Measurements from ENCODE around the gene PPT1. TPM values are rescaled to one million over a fixed set of nuclear protein-coding genes. Genes with fewer than 3 reads are reported as not detected.

PPT1 gene
- polyA plus RNA-seq, 1 donor (not counting 4 experiments of a cell fraction or from before 2014, with no cell fraction given): 58.9 TPM

DNA sequence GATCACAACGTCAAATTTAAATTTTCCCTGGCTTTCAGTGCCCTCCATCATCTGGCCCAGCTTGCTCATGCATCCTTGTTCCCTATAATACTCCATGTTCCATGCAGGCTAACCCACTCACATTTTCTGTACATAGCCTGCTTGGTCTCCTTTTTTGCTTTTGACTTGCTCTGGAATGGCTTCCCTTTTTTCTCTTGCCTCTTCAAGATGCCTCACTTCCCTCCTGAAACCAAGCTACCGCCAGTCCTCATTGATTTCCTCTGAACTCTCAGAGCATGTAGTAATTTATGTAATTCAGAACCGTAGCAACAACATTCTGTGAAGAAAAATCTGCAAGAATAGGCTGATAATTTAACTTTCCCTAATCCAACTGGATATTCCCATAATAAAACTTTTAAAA is 46.2 kb downstream of the PPT1 start:
- Histone ChIP-seq H3K27ac (ENCODE audit: control insufficient read depth, insufficient read depth, low read length) (no peak overlapping the region), H3K9ac (ENCODE audit: control insufficient read depth, extremely low read depth, insufficient read depth, low read length) (no peak overlapping the region), H3K4me3 (ENCODE audit: control insufficient read depth in 2 of 3, extremely low read depth in 1 of 3, insufficient read depth in 2 of 3, low read depth in 1 of 3, low read length in 3 of 3) (no peak overlapping the region), H3K9me1 (ENCODE audit: control insufficient read depth, extremely low read depth, insufficient read depth, low read length) (peaks cover 2% of the 10 kb centered on the region), H4K20me1 (ENCODE audit: control insufficient read depth, extremely low read depth, insufficient read depth, low read length) (peaks cover 33% of the 10 kb centered on the region), H3K4me1 (ENCODE audit: control insufficient read depth, extremely low read depth, insufficient read depth, low read length) (peaks cover 31% of the 10 kb centered on the region), H3K4me2 (ENCODE audit: control insufficient read depth, extremely low read depth, insufficient read depth, low read depth, low read length) (no peak overlapping the region), H3K9me3 (ENCODE audit: control insufficient read depth, low read depth, low read length) (no peaks in the 10 kb centered on the region), H3K79me2 (ENCODE audit: control insufficient read depth, insufficient read depth, low read length) (peaks cover 93% of the 10 kb centered on the region), H2AFZ (ENCODE audit: control insufficient read depth, low read length) (no peak overlapping the region), H3K27me3 (ENCODE audit: control insufficient read depth, extremely low read depth, insufficient read depth, low read length) (no peaks in the 10 kb centered on the region), H3K36me3 (ENCODE audit: control insufficient read depth in 2 of 2, extremely low read depth in 1 of 2, insufficient read depth in 2 of 2, low read length in 2 of 2) (peaks cover 10 to 13% of the 10 kb centered on the region in 2 experiments)
- no peak for TF ChIP-seq EZH2 (IDR thresholded peaks at IDR 0.05; ENCODE audit: low read length)
- TF ChIP-seq, protein P1, sequence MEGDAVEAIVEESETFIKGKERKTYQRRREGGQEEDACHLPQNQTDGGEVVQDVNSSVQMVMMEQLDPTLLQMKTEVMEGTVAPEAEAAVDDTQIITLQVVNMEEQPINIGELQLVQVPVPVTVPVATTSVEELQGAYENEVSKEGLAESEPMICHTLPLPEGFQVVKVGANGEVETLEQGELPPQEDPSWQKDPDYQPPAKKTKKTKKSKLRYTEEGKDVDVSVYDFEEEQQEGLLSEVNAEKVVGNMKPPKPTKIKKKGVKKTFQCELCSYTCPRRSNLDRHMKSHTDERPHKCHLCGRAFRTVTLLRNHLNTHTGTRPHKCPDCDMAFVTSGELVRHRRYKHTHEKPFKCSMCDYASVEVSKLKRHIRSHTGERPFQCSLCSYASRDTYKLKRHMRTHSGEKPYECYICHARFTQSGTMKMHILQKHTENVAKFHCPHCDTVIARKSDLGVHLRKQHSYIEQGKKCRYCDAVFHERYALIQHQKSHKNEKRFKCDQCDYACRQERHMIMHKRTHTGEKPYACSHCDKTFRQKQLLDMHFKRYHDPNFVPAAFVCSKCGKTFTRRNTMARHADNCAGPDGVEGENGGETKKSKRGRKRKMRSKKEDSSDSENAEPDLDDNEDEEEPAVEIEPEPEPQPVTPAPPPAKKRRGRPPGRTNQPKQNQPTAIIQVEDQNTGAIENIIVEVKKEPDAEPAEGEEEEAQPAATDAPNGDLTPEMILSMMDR (optimal IDR thresholded peaks at IDR 0.05 in 1 of 3, IDR thresholded peaks at IDR 0.05 in 1 of 3, conservative IDR thresholded peaks at IDR 0.05 in 1 of 3; ENCODE audit: extremely low read depth in 1 of 3, insufficient read depth in 2 of 3, low read length in 3 of 3): no peak
- DNase-seq (ENCODE audit: low read depth, low spot score) (no peak), FAIRE-seq (no peak)
- dilution Hi-C loops (cut with MboI; ENCODE audit: extremely low pct_ligation_motif_present, low sequenced_read_pairs): no loop called here

GRCh38 chr1:40049725-40050124 is 47.3 kb downstream of the PPT1 start:
- Histone ChIP-seq H3K27me3 (ENCODE audit: control insufficient read depth, extremely low read depth, insufficient read depth, low read length) (no peaks in the 10 kb centered on the region), H3K9me3 (ENCODE audit: control insufficient read depth, low read depth, low read length) (no peaks in the 10 kb centered on the region), H3K4me2 (ENCODE audit: control insufficient read depth, extremely low read depth, insufficient read depth, low read depth, low read length) (no peak overlapping the region), H3K4me1 (ENCODE audit: control insufficient read depth, extremely low read depth, insufficient read depth, low read length) (peaks cover 36% of the 10 kb centered on the region), H3K79me2 (ENCODE audit: control insufficient read depth, insufficient read depth, low read length) (peaks cover 93% of the 10 kb centered on the region), H2AFZ (ENCODE audit: control insufficient read depth, low read length) (no peak overlapping the region), H3K27ac (ENCODE audit: control insufficient read depth, insufficient read depth, low read length) (no peak overlapping the region), H3K36me3 (ENCODE audit: control insufficient read depth in 2 of 2, extremely low read depth in 1 of 2, insufficient read depth in 2 of 2, low read length in 2 of 2) (peaks cover 6 to 8% of the 10 kb centered on the region in 2 experiments), H4K20me1 (ENCODE audit: control insufficient read depth, extremely low read depth, insufficient read depth, low read length) (peaks cover 35% of the 10 kb centered on the region), H3K9ac (ENCODE audit: control insufficient read depth, extremely low read depth, insufficient read depth, low read length) (no peak overlapping the region), H3K9me1 (ENCODE audit: control insufficient read depth, extremely low read depth, insufficient read depth, low read length) (no peaks in the 10 kb centered on the region), H3K4me3 (ENCODE audit: control insufficient read depth in 2 of 3, extremely low read depth in 1 of 3, insufficient read depth in 2 of 3, low read depth in 1 of 3, low read length in 3 of 3) (no peak overlapping the region)
- DNase-seq (ENCODE audit: low read depth, low spot score) (no peak), FAIRE-seq (no peak)
- dilution Hi-C loops (cut with MboI; ENCODE audit: extremely low pct_ligation_motif_present, low sequenced_read_pairs): no loop called here
- no peak for TF ChIP-seq EZH2 (IDR thresholded peaks at IDR 0.05; ENCODE audit: low read length)
- TF ChIP-seq, protein P1 (optimal IDR thresholded peaks at IDR 0.05 in 1 of 3, IDR thresholded peaks at IDR 0.05 in 1 of 3, conservative IDR thresholded peaks at IDR 0.05 in 1 of 3; ENCODE audit: extremely low read depth in 1 of 3, insufficient read depth in 2 of 3, low read length in 3 of 3): no peak

All from keratinocyte (primary cell).